ENCODE data around the gene EDA.

- TF ChIP-seq POLR2A (IDR thresholded peaks at IDR 0.05) (no peak), CTCF (IDR thresholded peaks at IDR 0.05) (no peak)
Observed at GRCh38 chrX:70025464-70025863, 409.6 kb downstream of the EDA start.
